Psoas muscle (tissue), 8 donors: ENCODE results near the gene UBR3. TPM values are rescaled to one million over a fixed set of nuclear protein-coding genes. Genes with fewer than 3 reads are reported as not detected.

Experiments used
- ATAC-seq, 4 donors: fragments of 200-7000 bp; cut with Tn5 transposase; one replicate each; pipeline ENCODE4 v1.9.1; 2020; ENCODE audit warnings: moderate library complexity in 3 of 4, mild to moderate bottlenecking in 2 of 4
- DNase-seq, 2 donors: peaks; one replicate each; pipeline ENCODE4 v3.0.0-alpha.2; 2020
- H3K27ac ChIP-seq: fragments of 200-600 bp; one replicate; pipeline ENCODE4 v1.8.0; 2022
- H3K27me3 ChIP-seq, 3 donors: fragments of 200-600 bp in 1 of 3; one replicate each; pipeline versions ENCODE4 v1.6.1 to v1.8.0; 2013 to 2022; ENCODE audit warnings: low read length in 2 of 3, mild to moderate bottlenecking in 2 of 3, moderate library complexity in 1 of 3; ENCODE audit not compliant: insufficient read depth in 3 of 3
- H3K36me3 ChIP-seq, 2 donors: fragments of 200-600 bp in 1 of 2; one replicate each; pipeline versions ENCODE4 v1.6.1 to v1.8.0; 2013 to 2022; ENCODE audit warnings: low read depth in 1 of 2, mild to moderate bottlenecking in 1 of 2, moderate library complexity in 1 of 2; ENCODE audit not compliant: insufficient read depth in 1 of 2
- H3K4me1 ChIP-seq: fragments of 200-600 bp; one replicate; pipeline ENCODE4 v1.8.0; 2022
- H3K4me3 ChIP-seq: fragments of 200-600 bp; one replicate; pipeline ENCODE4 v1.8.0; 2022; ENCODE audit warnings: mild to moderate bottlenecking
- H3K9me3 ChIP-seq: fragments of 200-600 bp; one replicate; pipeline ENCODE4 v1.8.0; 2022
- WGBS, 3 donors: extraction: QIAGEN DNeasy Blood & Tissue Kit; methylation state at CpG; one replicate each; pipeline versions ENCODE4 v1.1.6 to v1.1.7; 2013; 5-methylcytosine and 5-hydroxymethylcytosine counted together
- intact Hi-C, 2 donors: fragments of 100-400 bp; cut with DNase I; formaldehyde crosslinking; loops; one replicate each; pipeline versions ENCODE4 v1.11.0 to v1.14.2; 2022
- polyA plus RNA-seq, 3 donors: library from polyadenylated mRNA; stranded (reverse); fragments of 200-250 nt; gene quantifications; one replicate each; pipeline ENCODE4 v1.2.3, GENCODE V29; 2013
- total RNA-seq, 4 donors: library from RNA; stranded (reverse); fragmentation: NEBNext Ultra II Directional in 2 of 4; extraction: Animal tissue kit (Norgen Biotek cat#: 25700) in 2 of 4; gene quantifications; one replicate each; pipeline versions ENCODE4 v1.2.1 to v1.2.4, GENCODE V29; 2021 to 2023
- TF ChIP-seq, protein P1 (sequence below): fragments of 200-600 bp; IDR thresholded peaks from one replicate; pipeline ENCODE4 v1.8.0; 2022; ENCODE audit warnings: antibody characterized with exemption
- donor health status: healthy with polysubstance abuse.
- donor health status: DM: no; HTN: no; CAD: no; lungs with moderate emphysema.
- donor health status: Bipolar disorder and iron deficiency.
- donor health status: healthy.
- donor health status: DM: yes; HTN: yes; CAD: no.
- donor health status: DM: no; HTN: no; CAD: no.
- donor health status: DM: no; HTN: no; CAD: no.
- donor health status: DM: yes; HTN: yes; CAD: no.

UBR3 gene
- total and polyA plus RNA-seq, 7 donors, result 28.7 to 202 (median 160) TPM

DNA sequence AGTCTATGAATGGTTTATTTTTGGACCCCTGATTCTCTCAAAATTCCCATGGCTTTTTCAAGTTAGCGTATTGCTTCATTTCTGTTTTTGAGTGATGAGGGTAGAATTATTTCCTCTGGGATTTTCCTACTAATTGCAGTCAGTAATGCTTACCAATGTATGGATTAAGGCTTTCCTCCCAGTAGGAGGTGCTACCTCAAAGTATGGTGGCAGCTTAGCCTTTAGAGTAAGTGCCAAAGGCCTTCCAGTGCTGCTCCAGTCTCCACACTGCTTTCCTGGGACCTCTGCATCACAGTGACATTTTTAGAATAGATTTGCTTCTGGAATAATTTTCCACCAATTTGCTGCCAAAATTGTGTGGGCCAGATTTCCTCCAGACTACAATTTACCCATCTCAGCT is 44.7 kb upstream of the UBR3 start:
- Histone ChIP-seq H3K9me3 (no peaks in the 10 kb centered on the region), H3K27me3 (no peaks in the 10 kb centered on the region), H3K36me3 (no peaks in the 10 kb centered on the region), H3K4me3 (no peak overlapping the region), H3K27ac (no peak overlapping the region), H3K4me1 (no peaks in the 10 kb centered on the region)
- WGBS, 3 donors, result 95 to 100% (median 100%) methylated on average over 1 of the region's 1 CpG
- TF ChIP-seq, protein P1, sequence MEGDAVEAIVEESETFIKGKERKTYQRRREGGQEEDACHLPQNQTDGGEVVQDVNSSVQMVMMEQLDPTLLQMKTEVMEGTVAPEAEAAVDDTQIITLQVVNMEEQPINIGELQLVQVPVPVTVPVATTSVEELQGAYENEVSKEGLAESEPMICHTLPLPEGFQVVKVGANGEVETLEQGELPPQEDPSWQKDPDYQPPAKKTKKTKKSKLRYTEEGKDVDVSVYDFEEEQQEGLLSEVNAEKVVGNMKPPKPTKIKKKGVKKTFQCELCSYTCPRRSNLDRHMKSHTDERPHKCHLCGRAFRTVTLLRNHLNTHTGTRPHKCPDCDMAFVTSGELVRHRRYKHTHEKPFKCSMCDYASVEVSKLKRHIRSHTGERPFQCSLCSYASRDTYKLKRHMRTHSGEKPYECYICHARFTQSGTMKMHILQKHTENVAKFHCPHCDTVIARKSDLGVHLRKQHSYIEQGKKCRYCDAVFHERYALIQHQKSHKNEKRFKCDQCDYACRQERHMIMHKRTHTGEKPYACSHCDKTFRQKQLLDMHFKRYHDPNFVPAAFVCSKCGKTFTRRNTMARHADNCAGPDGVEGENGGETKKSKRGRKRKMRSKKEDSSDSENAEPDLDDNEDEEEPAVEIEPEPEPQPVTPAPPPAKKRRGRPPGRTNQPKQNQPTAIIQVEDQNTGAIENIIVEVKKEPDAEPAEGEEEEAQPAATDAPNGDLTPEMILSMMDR, result no peak
- intact Hi-C loops, result no loop called here
- ATAC-seq (no peak), DNase-seq (no peak)

DNA sequence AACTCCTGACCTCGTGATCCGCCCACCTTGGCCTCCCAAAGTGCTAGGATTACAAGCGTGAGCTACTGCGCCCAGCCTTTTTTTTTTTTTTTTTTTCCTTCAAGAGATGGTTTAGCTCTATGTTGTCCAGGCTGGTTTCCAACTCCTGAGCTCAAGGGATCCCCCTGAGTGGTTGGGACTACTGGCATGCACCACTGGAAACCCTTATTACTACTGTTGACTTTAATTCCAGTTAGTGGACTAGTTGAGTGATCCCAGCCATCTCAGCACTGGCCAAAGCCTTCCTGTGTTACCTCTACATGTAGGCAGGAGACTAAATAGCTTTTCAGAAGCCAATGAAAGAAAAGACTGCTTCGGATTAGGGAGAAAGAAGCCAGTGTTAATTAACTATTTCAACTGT is 36.7 kb upstream of the UBR3 start:
- H3K4me3 ChIP-seq, result no peak overlapping the region
- H3K27ac ChIP-seq, result no peak overlapping the region
- no peaks in the 10 kb centered on the region for H3K36me3 ChIP-seq
- TF ChIP-seq, protein P1, result no peak
- no peaks in the 10 kb centered on the region for H3K9me3 ChIP-seq
- intact Hi-C loops, result loop anchor here (10.0 kb wide), 2 partner anchors 186 to 316 kb away; partner anchors contain the start of gene BBS5 (in 1 of the 2)
- no peaks in the 10 kb centered on the region for H3K4me1 ChIP-seq
- DNase-seq (no peak), ATAC-seq (no peak)
- H3K27me3 ChIP-seq, result no peaks in the 10 kb centered on the region
- WGBS, 3 donors, result 85 to 91% (median 87%) methylated on average over 5 of the region's 5 CpGs

DNA sequence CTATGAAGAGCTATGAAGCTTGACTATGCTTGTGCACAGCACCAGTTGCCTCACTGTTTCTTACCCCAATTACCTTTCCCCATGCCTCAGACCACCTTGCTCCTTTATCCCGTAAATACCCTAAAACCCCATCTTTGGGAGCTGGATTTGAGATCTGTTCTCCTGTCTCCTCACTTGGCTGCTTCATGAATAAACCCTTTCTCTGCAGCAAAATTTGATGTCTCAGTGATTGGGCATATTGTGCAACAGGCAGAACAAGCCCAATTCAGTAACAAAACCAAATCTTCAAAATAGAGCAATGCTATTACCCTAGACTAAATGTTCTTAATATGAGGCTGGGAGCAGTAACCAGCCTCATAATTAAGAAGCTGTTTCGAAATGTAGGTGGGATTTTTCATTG is 32.1 kb upstream of the UBR3 start:
- ATAC-seq (no peak), DNase-seq (no peak)
- Histone ChIP-seq H3K36me3 (no peaks in the 10 kb centered on the region), H3K4me1 (peaks cover 6% of the 10 kb centered on the region), H3K27ac (no peak overlapping the region), H3K9me3 (no peaks in the 10 kb centered on the region), H3K27me3 (no peaks in the 10 kb centered on the region), H3K4me3 (no peak overlapping the region)
- TF ChIP-seq, protein P1, result no peak
- intact Hi-C loops, result loop anchor here (10.0 kb wide), 2 partner anchors 190 to 320 kb away; partner anchors contain the start of gene BBS5 (in 1 of the 2)
- 70 to 93% (median 91%) methylated on average over 2 of the region's 2 CpGs for WGBS, 3 donors

DNA sequence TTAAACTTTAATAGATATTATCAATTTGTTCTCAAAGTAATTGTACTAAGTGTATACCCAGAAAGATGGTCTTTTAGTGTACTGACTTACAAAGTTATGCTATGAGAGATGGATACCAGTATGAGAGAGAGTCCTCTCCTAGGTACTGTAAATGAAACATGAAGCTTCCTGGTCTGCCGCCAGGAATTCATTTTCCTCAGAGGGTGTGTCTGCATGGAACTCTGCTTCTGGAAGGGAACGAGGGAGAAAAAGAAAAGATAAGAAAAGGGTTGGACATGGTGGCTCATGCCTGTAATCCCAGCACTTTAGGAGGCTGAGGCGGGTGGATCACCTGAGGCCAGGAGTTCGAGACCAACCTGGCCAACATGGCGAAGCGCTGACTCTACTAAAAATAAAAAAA is 30.8 kb upstream of the UBR3 start:
- no peaks in the 10 kb centered on the region for H3K9me3 ChIP-seq
- ATAC-seq (no peak), DNase-seq (no peak)
- H3K36me3 ChIP-seq, result peaks cover 0 to 9% of the 10 kb centered on the region in 2 donors
- H3K27ac ChIP-seq, result no peak overlapping the region
- intact Hi-C loops, result loop anchor here (10.0 kb wide), 2 partner anchors 192 to 322 kb away; partner anchors contain the start of gene BBS5 (in 1 of the 2)
- peaks cover 18% of the 10 kb centered on the region for H3K4me1 ChIP-seq
- WGBS, 3 donors, result 73 to 76% (median 74%) methylated on average over 6 of the region's 6 CpGs
- TF ChIP-seq, protein P1, result no peak
- H3K4me3 ChIP-seq, result no peak overlapping the region
- no peaks in the 10 kb centered on the region for H3K27me3 ChIP-seq

DNA sequence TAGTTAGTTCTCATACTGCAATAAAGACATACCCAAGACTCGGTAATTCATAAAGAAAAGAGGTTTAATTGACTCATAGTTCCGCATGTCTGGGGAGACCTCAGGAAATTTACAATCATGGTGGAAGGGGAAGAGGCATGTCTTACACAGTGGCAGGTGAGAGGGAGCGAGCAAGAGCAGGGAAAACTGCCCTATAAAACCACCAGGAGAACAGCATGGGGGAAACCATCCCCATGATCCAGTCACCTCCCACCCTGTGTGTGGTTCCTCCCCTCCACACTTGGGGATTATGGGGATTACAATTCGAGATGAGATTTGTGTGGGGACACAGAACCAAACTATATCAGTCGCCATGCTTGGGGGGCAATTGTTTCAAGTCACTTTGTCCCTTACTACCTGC is 29.7 kb upstream of the UBR3 start:
- intact Hi-C loops, result loop anchor here (10.0 kb wide), 2 partner anchors 193 to 323 kb away; partner anchors contain the start of gene BBS5 (in 1 of the 2)
- ATAC-seq (no peak), DNase-seq (no peak)
- H3K9me3 ChIP-seq, result no peaks in the 10 kb centered on the region
- H3K27ac ChIP-seq, result no peak overlapping the region
- TF ChIP-seq, protein P1, result no peak
- H3K36me3 ChIP-seq, result peaks cover 0 to 21% of the 10 kb centered on the region in 2 donors
- no peak overlapping the region for H3K4me3 ChIP-seq
- H3K27me3 ChIP-seq, result no peaks in the 10 kb centered on the region
- WGBS, 3 donors, result 87 to 95% (median 88%) methylated on average over 5 of the region's 5 CpGs
- peaks cover 18% of the 10 kb centered on the region for H3K4me1 ChIP-seq
